GM12801 (cell line): ENCODE results near the gene MRPL44.

Experiments
- TF ChIP-seq, protein P1 (sequence below): IDR thresholded peaks from one replicate; pipeline ENCODE4 v1.5.1; 2011; ENCODE audit warnings: control low read depth; ENCODE audit not compliant: insufficient read length; ENCODE audit errors: extremely low read depth

Gene MRPL44

GRCh38 chr2:223937535-223937934, 19.7 kb upstream of the MRPL44 start:
- TF ChIP-seq, protein P1, sequence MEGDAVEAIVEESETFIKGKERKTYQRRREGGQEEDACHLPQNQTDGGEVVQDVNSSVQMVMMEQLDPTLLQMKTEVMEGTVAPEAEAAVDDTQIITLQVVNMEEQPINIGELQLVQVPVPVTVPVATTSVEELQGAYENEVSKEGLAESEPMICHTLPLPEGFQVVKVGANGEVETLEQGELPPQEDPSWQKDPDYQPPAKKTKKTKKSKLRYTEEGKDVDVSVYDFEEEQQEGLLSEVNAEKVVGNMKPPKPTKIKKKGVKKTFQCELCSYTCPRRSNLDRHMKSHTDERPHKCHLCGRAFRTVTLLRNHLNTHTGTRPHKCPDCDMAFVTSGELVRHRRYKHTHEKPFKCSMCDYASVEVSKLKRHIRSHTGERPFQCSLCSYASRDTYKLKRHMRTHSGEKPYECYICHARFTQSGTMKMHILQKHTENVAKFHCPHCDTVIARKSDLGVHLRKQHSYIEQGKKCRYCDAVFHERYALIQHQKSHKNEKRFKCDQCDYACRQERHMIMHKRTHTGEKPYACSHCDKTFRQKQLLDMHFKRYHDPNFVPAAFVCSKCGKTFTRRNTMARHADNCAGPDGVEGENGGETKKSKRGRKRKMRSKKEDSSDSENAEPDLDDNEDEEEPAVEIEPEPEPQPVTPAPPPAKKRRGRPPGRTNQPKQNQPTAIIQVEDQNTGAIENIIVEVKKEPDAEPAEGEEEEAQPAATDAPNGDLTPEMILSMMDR: no peak

DNA sequence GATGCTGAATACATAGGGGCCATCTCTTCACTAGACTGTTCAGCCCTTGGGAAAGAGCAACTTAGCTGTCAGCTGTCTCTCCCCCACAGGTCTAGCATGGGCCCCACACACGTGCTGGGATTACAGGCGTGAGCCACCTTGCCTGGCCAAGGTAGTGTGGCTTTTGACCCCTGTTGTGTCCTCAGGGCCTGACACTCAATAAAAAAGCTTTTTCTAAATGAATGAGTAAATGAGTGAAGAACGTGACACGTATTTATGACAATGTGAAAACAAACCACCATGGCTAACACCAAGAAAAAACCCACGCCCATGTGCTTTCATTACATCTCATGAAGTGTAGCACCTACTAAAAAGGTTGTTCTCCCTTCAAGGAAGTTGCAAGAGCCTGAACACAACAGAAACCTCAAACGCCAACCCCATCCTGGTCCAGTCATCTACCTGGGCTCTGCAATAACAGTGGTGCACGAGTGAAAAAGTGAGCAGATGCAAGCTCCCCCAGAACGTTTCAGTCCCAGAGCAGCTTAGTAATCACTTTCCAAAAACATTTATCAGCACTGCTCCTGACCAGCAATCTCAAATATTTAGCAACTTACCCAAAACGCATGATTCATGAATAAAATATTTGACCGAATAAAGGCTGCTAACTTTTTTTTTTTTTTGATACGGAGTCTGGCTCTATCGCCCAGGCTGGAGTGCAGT, 15.5 kb upstream of the MRPL44 start:
- TF ChIP-seq, protein P1: no peak

- TF ChIP-seq, protein P1: no peak
Observed at GRCh38 chr2:223943135-223943534, 14.1 kb upstream of the MRPL44 start.

- TF ChIP-seq, protein P1: no peak
Observed at GRCh38 chr2:223943561-223944008, 13.7 kb upstream of the MRPL44 start.

DNA sequence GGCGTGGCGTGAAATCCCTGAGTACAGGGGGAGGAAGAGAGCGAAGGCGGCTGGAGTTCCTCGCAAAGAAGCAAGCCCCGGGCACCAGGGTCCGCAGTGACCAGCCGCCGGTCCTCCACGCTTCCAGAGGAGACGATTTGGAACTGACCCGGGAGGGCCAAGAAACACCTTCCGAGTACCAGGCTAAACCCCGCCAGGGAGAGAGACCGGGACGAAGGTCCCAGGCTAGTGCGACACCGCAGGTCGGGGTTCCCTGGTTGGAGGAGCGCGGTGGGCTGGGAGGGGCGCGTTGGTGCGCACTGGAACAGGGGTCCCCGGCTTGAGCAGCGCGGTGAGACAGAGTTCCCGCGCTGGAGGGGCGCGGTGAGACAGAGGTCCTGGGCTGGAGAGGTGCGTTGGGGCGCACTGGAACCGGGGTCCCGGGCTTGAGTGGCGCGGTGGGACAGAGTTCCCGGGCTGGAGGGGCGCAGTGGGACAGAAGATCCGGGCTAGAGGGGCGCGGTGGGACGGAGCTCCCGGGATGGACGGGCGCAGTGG, 13.0 kb upstream of the MRPL44 start:
- TF ChIP-seq, protein P1: no peak

DNA sequence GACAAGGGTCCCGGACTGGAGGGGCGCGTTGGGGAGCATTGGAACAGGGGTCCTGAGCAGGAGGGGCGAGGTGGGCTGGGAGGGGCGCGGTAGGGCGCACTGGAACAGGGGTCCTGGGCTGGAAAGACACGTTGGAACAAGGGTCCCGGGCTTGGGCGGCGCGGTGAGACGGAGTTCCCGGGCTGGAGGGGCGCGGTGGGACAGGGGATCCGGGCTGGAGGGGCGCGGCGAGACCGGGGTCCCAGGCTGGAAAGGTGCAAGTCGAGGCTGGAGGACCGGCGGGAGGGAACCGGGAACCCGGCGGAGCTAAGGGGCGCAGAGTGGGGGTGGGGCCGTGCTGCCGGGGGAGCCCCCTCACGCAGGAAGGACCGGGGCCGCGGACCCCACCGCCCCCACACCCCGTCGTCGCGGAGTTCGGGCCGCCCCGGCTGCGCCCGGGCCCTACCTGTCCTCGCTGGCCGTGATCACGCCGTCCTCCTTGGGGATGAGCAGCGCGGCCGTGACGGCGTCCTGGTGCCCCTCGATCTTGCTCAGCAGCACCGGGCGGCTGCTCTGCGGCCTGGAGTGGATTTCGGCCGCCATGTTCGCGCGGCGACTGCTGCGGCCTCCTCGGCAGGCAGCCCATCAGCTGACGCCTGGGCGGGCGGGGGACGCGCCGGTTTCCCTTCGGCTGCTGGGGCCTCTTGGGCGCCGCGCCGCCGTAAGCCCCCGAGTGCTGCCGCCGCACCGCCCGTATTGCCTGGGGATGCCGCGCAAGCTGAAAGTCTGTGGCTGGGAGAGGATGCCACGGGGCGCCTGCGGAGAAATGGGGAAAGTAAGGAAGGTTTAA, 12.3 kb upstream of the MRPL44 start, which contains the start of gene WDFY1:
Gene WDFY1, minus strand, starts transcription at position 633 of the 829 bp plus-strand sequence. Its CDS starts 51 bp downstream, at position 582.
- TF ChIP-seq, protein P1: no peak

DNA sequence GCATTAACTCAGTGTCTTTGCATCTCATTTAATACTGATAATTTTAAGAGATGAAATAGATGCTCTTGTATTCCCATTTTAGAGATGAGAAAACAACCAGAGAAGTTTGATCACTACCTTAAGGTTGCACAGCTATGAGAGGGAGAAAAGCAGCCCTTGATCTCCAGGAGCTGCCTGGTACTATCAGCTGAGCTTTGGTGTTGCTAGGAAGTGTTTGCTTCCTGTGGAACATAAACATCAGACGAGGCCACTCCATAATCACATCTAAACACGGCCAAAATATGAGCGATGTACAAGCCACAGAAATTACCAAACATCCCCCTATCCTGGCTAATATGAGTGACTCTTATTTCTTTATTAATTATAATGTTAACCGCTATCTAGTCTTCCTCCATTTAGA, 11.5 kb upstream of the MRPL44 start:
- TF ChIP-seq, protein P1: no peak
